IMR-90 (cell line): Measurements from ENCODE around the gene OR4K1. TPM values are rescaled to one million over a fixed set of nuclear protein-coding genes. Genes with fewer than 3 reads are reported as not detected.

Experiments
- ATAC-seq: fragments of 200-7000 bp; cut with Tn5 transposase; 2 replicates; pipeline ENCODE4 v1.9.1; 2020; ENCODE audit warnings: low read depth, mild to moderate bottlenecking, moderate library complexity
- BruUV-seq: library from RNA; stranded (reverse); fragments of 400-500 nt; replicated peaks from 2 replicates; lab custom pipeline; 2021; lab: Mats Ljungman, UMichigan
- CTCF ChIA-PET: fragments of 300-600 bp; formaldehyde crosslinking; extraction: SDS; loops from one replicate; lab custom pipeline; 2021; ENCODE audit warnings: antibody characterized with exemption; lab: Yijun Ruan, JAX
- POLR2A ChIA-PET: fragments of 300-600 bp; sonication (Branson Sonifier 250); formaldehyde crosslinking; loops from one replicate; lab custom pipeline; 2022; ENCODE audit warnings: antibody characterized with exemption; ENCODE audit not compliant: unreplicated experiment; lab: Charles Lee
- DNase-seq: peaks from one replicate; pipeline ENCODE4 v3.0.0; 2013
- H2AFZ ChIP-seq: replicated peaks from 2 replicates; pipeline ENCODE3; 2013; ENCODE audit warnings: low read length, mild to moderate bottlenecking; ENCODE audit not compliant: poor library complexity
- H2AK5ac ChIP-seq: 2 replicates; pipeline ENCODE4 v1.6.1; 2013; ENCODE audit warnings: low read depth, low read length, inconsistent platforms
- H2AK9ac ChIP-seq: replicated peaks from 2 replicates; pipeline ENCODE3; 2013; ENCODE audit warnings: mild to moderate bottlenecking, low read depth, low read length, moderate library complexity; ENCODE audit not compliant: poor library complexity
- H2BK120ac ChIP-seq: 2 replicates; pipeline ENCODE4 v1.6.1; 2013; ENCODE audit warnings: low read depth, low read length, inconsistent platforms
- H2BK15ac ChIP-seq: 3 replicates; pipeline ENCODE4 v1.6.1; 2013; ENCODE audit warnings: low read depth, low read length, inconsistent platforms
- H2BK20ac ChIP-seq: 2 replicates; pipeline ENCODE4 v1.6.1; 2013; ENCODE audit warnings: low read depth, mild to moderate bottlenecking, inconsistent platforms, low read length, moderate library complexity
- H2BK5ac ChIP-seq: 2 replicates; pipeline ENCODE4 v1.6.1; 2013; ENCODE audit warnings: mild to moderate bottlenecking, low read depth, low read length, inconsistent platforms; ENCODE audit not compliant: poor library complexity, severe bottlenecking
- H3K14ac ChIP-seq: replicated peaks from 2 replicates; pipeline ENCODE4 v1.6.1; 2013; ENCODE audit warnings: low read depth, low read length, inconsistent platforms
- H3K18ac ChIP-seq: 2 replicates; pipeline ENCODE4 v1.6.1; 2013; ENCODE audit warnings: low read depth, low read length, control low read depth
- H3K23ac ChIP-seq: 2 replicates; pipeline ENCODE4 v1.6.1; 2013; ENCODE audit warnings: low read depth, low read length, inconsistent platforms
- H3K27ac ChIP-seq: 2 replicates; pipeline ENCODE4 v1.5.1; 2013; ENCODE audit warnings: mild to moderate bottlenecking, control low read depth, low read length; ENCODE audit not compliant: insufficient read depth
- H3K27me3 ChIP-seq: 2 replicates; pipeline ENCODE4 v1.6.1; 2013; ENCODE audit warnings: low read length; ENCODE audit not compliant: control insufficient read depth, insufficient read depth
- H3K36me3 ChIP-seq: 2 replicates; pipeline ENCODE4 v1.6.1; 2013; ENCODE audit warnings: low read length, mixed read lengths; ENCODE audit not compliant: control insufficient read depth, insufficient read depth
- H3K4ac ChIP-seq: 2 replicates; pipeline ENCODE4 v1.6.1; 2013; ENCODE audit warnings: low read depth, low read length, inconsistent platforms
- H3K4me1 ChIP-seq: 2 replicates; pipeline ENCODE4 v1.6.1; 2013; ENCODE audit warnings: low read length, mixed read lengths; ENCODE audit not compliant: control insufficient read depth, insufficient read depth
- H3K4me2 ChIP-seq: 2 replicates; pipeline ENCODE4 v1.6.1; 2013; ENCODE audit warnings: low read depth, mild to moderate bottlenecking, control low read depth, low read length, moderate library complexity
- H3K4me3 ChIP-seq: 2 replicates; pipeline ENCODE4 v1.5.1; 2013; ENCODE audit warnings: low read depth, mild to moderate bottlenecking, control low read depth, low read length, moderate library complexity; ENCODE audit not compliant: insufficient read depth
- H3K56ac ChIP-seq: 2 replicates; pipeline ENCODE4 v1.6.1; 2013; ENCODE audit warnings: low read length, inconsistent platforms; ENCODE audit not compliant: insufficient read depth; ENCODE audit errors: extremely low read depth
- H3K79me1 ChIP-seq, 2 experiments: 2 replicates each; pipeline ENCODE4 v1.6.1; 2013; ENCODE audit warnings: low read length in 2 of 2, inconsistent platforms in 1 of 2, low read depth in 1 of 2
- H3K9ac ChIP-seq: 2 replicates; pipeline ENCODE4 v1.6.1; 2013; ENCODE audit warnings: low read depth, low read length, control low read depth
- H3K9me1 ChIP-seq: 2 replicates; pipeline ENCODE4 v1.6.1; 2013; ENCODE audit warnings: low read length, inconsistent platforms; ENCODE audit not compliant: insufficient read depth
- H3K9me3 ChIP-seq: 2 replicates; pipeline ENCODE4 v1.6.1; 2013; ENCODE audit warnings: low read length; ENCODE audit not compliant: control insufficient read depth, insufficient read depth
- H4K20me1 ChIP-seq: 2 replicates; pipeline ENCODE4 v1.6.1; 2013; ENCODE audit warnings: low read length, inconsistent platforms; ENCODE audit not compliant: insufficient read depth
- H4K5ac ChIP-seq: 2 replicates; pipeline ENCODE4 v1.6.1; 2013; ENCODE audit warnings: mild to moderate bottlenecking, low read depth, low read length, control low read depth
- H4K8ac ChIP-seq, 2 experiments: 2 replicates each; pipeline ENCODE4 v1.6.1; 2013; ENCODE audit warnings: low read depth in 2 of 2, low read length in 2 of 2, control low read depth in 1 of 2, inconsistent platforms in 1 of 2
- H4K91ac ChIP-seq: 2 replicates; pipeline ENCODE4 v1.6.1; 2013; ENCODE audit warnings: low read depth, low read length, inconsistent platforms; ENCODE audit not compliant: insufficient read depth
- CEBPB ChIP-seq: IDR thresholded peaks from 2 replicates; pipeline ENCODE4 v1.6.1; 2012; ENCODE audit warnings: low read depth, low read length, improper control_type of control experiment
- CTCF ChIP-seq: conservative IDR thresholded peaks from 2 replicates; pipeline ENCODE4 v1.5.1; 2012; ENCODE audit warnings: mild to moderate bottlenecking, low read depth, low read length, improper control_type of control experiment
- FOS ChIP-seq: fragments of 150-350 bp; IDR thresholded peaks from 2 replicates; pipeline ENCODE4 v1.6.1; 2016; ENCODE audit warnings: low read depth, low read length
- MXI1 ChIP-seq: IDR thresholded peaks from 2 replicates; pipeline ENCODE4 v1.6.1; 2012; ENCODE audit warnings: low read depth, mild to moderate bottlenecking, low read length, moderate library complexity, borderline replicate concordance
- RFX5 ChIP-seq: IDR thresholded peaks from 2 replicates; pipeline ENCODE4 v1.8.0; 2012; ENCODE audit warnings: low read depth, mild to moderate bottlenecking, low read length, moderate library complexity
- WGBS, 2 experiments: methylation state at CpG; one replicate each; pipeline versions ENCODE4 v1.1.5 to v1.1.7; 2013; ENCODE audit warnings: missing lambda C conversion rate in 2 of 2; ENCODE audit not compliant: insufficient read length in 1 of 2; ENCODE audit errors: extremely low coverage in 2 of 2; 5-methylcytosine and 5-hydroxymethylcytosine counted together
- dilution Hi-C: fragments of 300-500 bp; cut with HindIII; formaldehyde crosslinking; loops from one replicate; pipeline ENCODE4 v1.14.3; 2018; ENCODE audit warnings: low sequenced_read_pairs; ENCODE audit not compliant: unreplicated experiment
- in situ Hi-C: fragments of 300-500 bp; cut with MboI; formaldehyde crosslinking; loops from 3 replicates; pipeline ENCODE4 v1.14.3; 2019; ENCODE audit warnings: low sequenced_read_pairs, inconsistent platforms, mixed read lengths
- intact Hi-C: fragments of 100-400 bp; cut with micrococcal nuclease; formaldehyde crosslinking; loops from 2 replicates; pipeline ENCODE4 v1.10.0; 2022
- polyA plus RNA-seq, 3 experiments: library from polyadenylated mRNA; depleted of rRNA; stranded (reverse); fragments of >200 nt; gene quantifications; 2 replicates each; pipeline ENCODE4 v1.2.3, GENCODE V29; 2012; ENCODE audit warnings: low replicate concordance in 1 of 3
- total RNA-seq: library from RNA; depleted of rRNA; stranded (reverse); fragments of >200 nt; gene quantifications from 2 replicates; pipeline ENCODE4 v1.2.3, GENCODE V29; 2012

OR4K1 gene
- total and polyA plus RNA-seq, 2 of the 4 experiments (the other 2 are of a cell fraction) = not detected

DNA sequence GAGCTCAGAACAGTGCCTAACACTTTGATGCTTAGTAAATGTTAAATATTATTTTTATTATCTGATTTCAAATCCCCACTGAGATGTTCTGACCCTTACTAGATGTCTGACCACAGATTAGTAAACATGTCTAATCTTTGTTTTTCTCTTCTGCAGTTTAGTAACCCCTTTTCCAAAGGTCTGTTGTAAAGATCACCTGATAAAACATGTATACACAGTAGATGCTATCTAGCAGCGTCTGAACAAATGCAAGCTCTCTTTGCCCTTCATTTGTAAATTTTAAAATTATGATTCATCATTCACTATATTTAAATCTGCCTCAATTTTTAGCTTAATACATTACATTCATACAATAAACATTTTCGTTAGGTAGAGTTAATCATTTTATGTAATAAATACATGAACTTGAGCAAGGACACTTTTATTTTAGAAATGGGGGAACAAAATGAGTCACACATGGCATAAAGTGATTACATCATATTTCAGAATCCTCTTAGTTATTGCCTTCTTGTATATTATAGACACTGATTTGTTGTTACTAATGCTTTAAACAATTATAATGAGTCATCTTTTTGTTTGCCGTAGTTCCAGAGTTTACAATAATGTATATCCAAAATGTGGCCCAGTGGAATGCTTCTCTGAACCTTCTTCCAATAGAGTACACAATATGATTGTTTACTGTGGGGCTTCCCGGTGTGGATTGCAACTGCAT lies 12.0 kb upstream of the OR4K1 start:
- no peak for DNase-seq
- no peak overlapping the region for H2BK20ac ChIP-seq
- no peak overlapping the region for H3K9ac ChIP-seq
- intact Hi-C loops (loop anchor here (5.0 kb wide), 1 partner anchor 34 kb away; no protein-coding TSS in a partner anchor), dilution Hi-C loops (no loop called here), in situ Hi-C loops (no loop called here)
- BruUV-seq = no TSS peak
- no peak overlapping the region for H4K91ac ChIP-seq
- H3K9me1 ChIP-seq = no peaks in the 10 kb centered on the region
- H3K27me3 ChIP-seq = no peaks in the 10 kb centered on the region
- H3K79me1 ChIP-seq = no peaks in the 10 kb centered on the region
- H3K4me1 ChIP-seq = no peaks in the 10 kb centered on the region
- no peak overlapping the region for H2BK15ac ChIP-seq
- no peak for ATAC-seq
- H2BK120ac ChIP-seq = no peak overlapping the region
- peaks cover 20% of the 10 kb centered on the region for H3K9me3 ChIP-seq
- H4K5ac ChIP-seq = no peak overlapping the region
- no peak overlapping the region for H3K14ac ChIP-seq
- H4K8ac ChIP-seq = no peak overlapping the region
- no peak overlapping the region for H2AK9ac ChIP-seq
- H3K4ac ChIP-seq = no peak overlapping the region
- no CpG with 5 or more reads among the region's 4 CpGs for WGBS, 2 experiments
- no peak overlapping the region for H2BK5ac ChIP-seq
- no peak overlapping the region for H3K23ac ChIP-seq
- no peaks in the 10 kb centered on the region for H4K20me1 ChIP-seq
- H3K36me3 ChIP-seq = no peaks in the 10 kb centered on the region
- ChIA-PET CTCF (no interaction called here), POLR2A (no interaction called here)
- H3K56ac ChIP-seq = no peak overlapping the region
- H2AK5ac ChIP-seq = no peak overlapping the region
- H3K27ac ChIP-seq = no peak overlapping the region
- no peak overlapping the region for H3K4me2 ChIP-seq
- no peak overlapping the region for H3K18ac ChIP-seq
- no peak overlapping the region for H3K4me3 ChIP-seq
- no peak overlapping the region for H2AFZ ChIP-seq
- no peak for TF ChIP-seq FOS
- TF ChIP-seq RFX5 = no peak
- no peak for TF ChIP-seq MXI1
- TF ChIP-seq CEBPB = peak; percentile 34; the same call in 1 of the 2 replicates
- no peak for TF ChIP-seq CTCF
